ENCODE measurements around the gene TRPV5. TPM values are rescaled to one million over a fixed set of nuclear protein-coding genes. Genes with fewer than 3 reads are reported as not detected.

The TRPV5 gene
- total RNA-seq, 3 donors from 2014 or later: not detected

DNA sequence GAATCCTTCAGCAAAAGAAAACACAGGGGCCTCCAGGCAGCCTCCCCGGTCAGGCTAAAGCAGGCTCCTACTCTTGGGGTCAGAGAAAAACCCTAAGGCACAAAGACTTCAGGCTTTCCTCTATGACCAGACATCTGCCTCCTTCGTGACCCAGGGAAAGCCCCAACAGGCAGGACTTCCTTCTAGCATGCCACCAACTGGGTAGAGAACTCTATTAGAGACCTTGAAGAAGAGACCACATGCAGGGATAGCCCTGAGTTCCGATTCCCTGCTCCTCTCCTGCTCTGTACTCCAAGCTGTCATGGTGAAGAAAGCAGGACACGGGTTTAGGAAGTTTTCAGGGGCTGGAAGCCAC, 49.3 kb downstream of the TRPV5 start:
- no peak for ATAC-seq
- Histone ChIP-seq H3K4me1 (ENCODE audit: low read depth) (no peaks in the 10 kb centered on the region), H3K36me3 (ENCODE audit: low read depth) (no peaks in the 10 kb centered on the region), H3K9me3 (no peaks in the 10 kb centered on the region), H3K4me3 (no peak overlapping the region)
- TF ChIP-seq, protein P1, sequence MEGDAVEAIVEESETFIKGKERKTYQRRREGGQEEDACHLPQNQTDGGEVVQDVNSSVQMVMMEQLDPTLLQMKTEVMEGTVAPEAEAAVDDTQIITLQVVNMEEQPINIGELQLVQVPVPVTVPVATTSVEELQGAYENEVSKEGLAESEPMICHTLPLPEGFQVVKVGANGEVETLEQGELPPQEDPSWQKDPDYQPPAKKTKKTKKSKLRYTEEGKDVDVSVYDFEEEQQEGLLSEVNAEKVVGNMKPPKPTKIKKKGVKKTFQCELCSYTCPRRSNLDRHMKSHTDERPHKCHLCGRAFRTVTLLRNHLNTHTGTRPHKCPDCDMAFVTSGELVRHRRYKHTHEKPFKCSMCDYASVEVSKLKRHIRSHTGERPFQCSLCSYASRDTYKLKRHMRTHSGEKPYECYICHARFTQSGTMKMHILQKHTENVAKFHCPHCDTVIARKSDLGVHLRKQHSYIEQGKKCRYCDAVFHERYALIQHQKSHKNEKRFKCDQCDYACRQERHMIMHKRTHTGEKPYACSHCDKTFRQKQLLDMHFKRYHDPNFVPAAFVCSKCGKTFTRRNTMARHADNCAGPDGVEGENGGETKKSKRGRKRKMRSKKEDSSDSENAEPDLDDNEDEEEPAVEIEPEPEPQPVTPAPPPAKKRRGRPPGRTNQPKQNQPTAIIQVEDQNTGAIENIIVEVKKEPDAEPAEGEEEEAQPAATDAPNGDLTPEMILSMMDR (IDR thresholded peaks at IDR 0.05): no peak
- DNase-seq: no peak
- intact Hi-C loops (cut with DNase I, micrococcal nuclease): no loop called here

DNA sequence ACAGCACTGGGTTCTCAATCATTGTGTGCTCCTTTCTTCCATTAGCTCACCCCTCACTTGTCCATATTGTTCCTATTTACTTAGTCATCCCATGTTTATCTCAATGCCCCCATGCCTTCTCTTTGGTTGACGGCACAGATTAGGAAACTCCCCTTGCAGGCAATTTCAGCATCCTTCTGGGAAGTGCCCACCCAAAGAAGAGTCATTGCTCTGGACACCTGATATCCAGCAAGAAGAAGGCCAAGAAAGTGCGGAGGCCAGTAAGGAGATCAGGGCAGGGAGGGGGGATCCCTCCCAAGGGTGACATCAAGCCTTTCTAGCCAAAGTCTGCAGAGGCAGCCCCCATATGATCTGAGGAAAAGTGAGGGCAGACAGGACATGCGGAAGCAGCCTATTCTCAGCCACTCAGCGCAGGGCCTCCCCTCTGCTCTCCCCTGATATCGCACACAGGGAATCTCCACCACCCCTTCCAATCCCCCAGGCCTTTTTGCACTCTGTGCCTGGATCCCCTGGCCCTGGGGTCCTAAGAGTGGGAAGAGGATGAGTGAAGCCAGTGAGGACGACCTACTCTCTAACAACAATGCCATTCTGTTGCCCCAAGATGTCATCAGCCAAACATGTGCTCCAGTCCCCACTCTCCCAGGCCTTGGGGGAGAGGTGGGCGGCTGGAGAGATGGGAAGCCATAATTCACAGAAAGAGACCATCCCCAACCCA, 49.8 kb downstream of the TRPV5 start:
- H3K9me3 ChIP-seq: no peaks in the 10 kb centered on the region
- DNase-seq (no peak), ATAC-seq (no peak)
- no peak overlapping the region for H3K4me3 ChIP-seq
- TF ChIP-seq, protein P1 (IDR thresholded peaks at IDR 0.05): no peak
- intact Hi-C loops (cut with DNase I, micrococcal nuclease): no loop called here
- H3K4me1 ChIP-seq (ENCODE audit: low read depth): no peaks in the 10 kb centered on the region
- no peaks in the 10 kb centered on the region for H3K36me3 ChIP-seq (ENCODE audit: low read depth)

DNA sequence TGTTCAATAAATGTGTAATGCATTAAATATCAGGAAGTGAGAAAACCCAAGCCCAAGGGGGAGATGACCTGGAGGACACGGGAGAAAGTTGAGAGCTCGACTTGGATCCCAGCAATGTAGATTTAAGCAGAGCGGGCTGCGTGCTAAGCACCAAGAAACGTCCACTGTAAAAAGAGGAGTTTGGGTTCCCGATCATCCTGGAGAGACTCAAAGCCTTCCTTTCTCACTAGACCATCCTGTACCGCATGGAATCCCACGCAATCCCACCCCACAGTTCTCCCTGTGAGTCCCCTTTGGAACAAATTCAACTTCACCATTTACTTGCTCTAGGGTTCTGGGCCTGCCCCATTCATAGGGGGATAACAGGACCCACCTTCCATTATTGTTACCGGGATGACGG, 50.4 kb downstream of the TRPV5 start:
- H3K4me3 ChIP-seq: no peak overlapping the region
- TF ChIP-seq, protein P1 (IDR thresholded peaks at IDR 0.05): no peak
- ATAC-seq: no peak
- intact Hi-C loops (cut with DNase I, micrococcal nuclease): no loop called here
- H3K9me3 ChIP-seq: no peaks in the 10 kb centered on the region
- DNase-seq: no peak
- H3K36me3 ChIP-seq (ENCODE audit: low read depth): no peaks in the 10 kb centered on the region
- H3K4me1 ChIP-seq (ENCODE audit: low read depth): no peaks in the 10 kb centered on the region

DNA sequence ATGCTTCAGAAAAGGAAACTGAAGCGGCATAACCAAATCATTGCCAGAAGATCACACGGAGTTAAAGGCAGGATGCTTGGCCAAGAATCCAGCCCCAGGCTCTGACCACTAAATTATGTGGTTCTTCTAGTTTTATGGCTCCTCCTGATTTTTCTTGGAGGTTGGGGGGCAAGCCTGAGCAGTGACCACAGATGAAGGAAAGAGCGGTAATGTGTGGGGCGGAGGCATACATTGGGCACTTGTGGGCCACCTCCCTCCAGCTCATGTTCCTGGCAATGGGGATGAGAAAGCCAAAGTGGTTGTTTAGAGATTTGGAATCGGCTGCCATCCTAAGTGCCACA, 51.2 kb downstream of the TRPV5 start:
- intact Hi-C loops (cut with DNase I, micrococcal nuclease): no loop called here
- ATAC-seq (no peak), DNase-seq (no peak)
- Histone ChIP-seq H3K36me3 (ENCODE audit: low read depth) (no peaks in the 10 kb centered on the region), H3K4me3 (no peak overlapping the region), H3K4me1 (ENCODE audit: low read depth) (no peaks in the 10 kb centered on the region), H3K9me3 (no peaks in the 10 kb centered on the region)
- TF ChIP-seq, protein P1 (IDR thresholded peaks at IDR 0.05): no peak

DNA sequence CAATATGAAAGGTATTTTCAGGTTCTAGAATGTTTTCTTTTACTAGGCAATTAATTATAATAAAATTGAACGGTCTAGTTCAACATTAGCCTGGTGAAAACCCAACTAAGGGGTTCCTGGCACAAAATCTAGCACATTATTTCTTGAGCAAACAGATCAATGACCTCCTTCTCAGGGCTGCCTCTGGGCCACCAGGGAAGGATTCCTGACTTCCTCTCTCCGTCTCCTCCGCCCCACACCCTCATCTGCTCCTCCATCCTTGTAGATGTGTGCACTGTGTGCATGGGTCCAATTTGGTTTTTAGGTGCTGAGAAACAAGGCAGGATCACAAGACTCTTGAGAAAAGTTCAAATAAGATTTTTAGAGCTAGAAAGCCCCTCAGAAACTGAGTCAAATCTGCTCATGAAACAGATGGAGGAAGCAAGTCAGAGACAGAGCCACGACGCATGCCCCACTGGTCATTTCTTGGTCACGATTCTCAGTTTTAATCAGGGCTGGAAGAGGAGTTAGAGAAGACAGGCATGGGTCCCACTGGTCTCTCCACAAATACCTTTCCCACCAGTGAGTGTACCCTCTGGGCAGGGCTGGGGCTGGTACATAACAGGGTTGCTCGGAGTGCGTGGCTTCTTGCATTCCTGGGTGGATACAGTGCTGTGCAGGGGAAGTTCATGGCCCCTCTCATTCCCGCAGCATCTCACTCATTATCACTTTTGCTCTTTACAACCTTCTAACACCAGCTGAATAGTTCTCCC, 51.8 kb downstream of the TRPV5 start:
- H3K4me3 ChIP-seq: no peak overlapping the region
- H3K36me3 ChIP-seq (ENCODE audit: low read depth): no peaks in the 10 kb centered on the region
- no peak for DNase-seq
- intact Hi-C loops (cut with DNase I, micrococcal nuclease): no loop called here
- H3K4me1 ChIP-seq (ENCODE audit: low read depth): no peaks in the 10 kb centered on the region
- H3K9me3 ChIP-seq: no peaks in the 10 kb centered on the region
- no peak for ATAC-seq
- TF ChIP-seq, protein P1 (IDR thresholded peaks at IDR 0.05): no peak

Data from mucosa of descending colon (tissue), 3 donors.